ENCODE results near the gene SPAG17.

DNA sequence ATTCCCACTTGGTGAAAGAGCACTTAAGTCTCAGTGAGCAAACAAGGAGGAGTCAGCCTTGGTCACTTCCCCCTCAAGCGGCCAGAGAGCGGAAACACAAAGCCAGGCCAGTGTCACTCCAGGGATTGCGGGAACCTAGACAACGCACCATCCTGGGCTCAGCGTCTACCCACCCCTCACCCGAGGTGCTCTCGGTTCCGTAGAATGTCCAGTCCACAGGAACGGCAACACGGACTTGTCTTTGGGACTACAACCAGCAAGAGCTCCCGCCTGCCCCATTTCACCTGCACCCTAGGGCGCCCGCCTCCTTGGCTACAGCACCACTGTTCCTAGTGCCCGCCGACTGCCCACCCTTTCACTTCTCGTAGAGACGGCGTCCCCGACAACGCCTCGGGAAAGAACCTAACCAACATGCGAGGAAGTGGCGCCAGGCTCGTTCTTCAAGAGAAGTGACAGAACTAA is 256.1 kb downstream of the SPAG17 start:
- TF ChIP-seq BHLHE40 (IDR thresholded peaks at IDR 0.05; ENCODE audit: borderline replicate concordance) (no peak), LEF1 (IDR thresholded peaks at IDR 0.05; ENCODE audit: borderline replicate concordance) (no peak), ARNT (IDR thresholded peaks at IDR 0.05) (no peak), L3MBTL2 (conservative IDR thresholded peaks at IDR 0.05) (no peak)
- TF ChIP-seq, protein P1, sequence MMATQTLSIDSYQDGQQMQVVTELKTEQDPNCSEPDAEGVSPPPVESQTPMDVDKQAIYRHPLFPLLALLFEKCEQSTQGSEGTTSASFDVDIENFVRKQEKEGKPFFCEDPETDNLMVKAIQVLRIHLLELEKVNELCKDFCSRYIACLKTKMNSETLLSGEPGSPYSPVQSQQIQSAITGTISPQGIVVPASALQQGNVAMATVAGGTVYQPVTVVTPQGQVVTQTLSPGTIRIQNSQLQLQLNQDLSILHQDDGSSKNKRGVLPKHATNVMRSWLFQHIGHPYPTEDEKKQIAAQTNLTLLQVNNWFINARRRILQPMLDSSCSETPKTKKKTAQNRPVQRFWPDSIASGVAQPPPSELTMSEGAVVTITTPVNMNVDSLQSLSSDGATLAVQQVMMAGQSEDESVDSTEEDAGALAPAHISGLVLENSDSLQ (IDR thresholded peaks at IDR 0.05), result peak; percentile 82
